K562 (cell line): ENCODE measurements around the gene SLC34A1. TPM values are rescaled to one million over a fixed set of nuclear protein-coding genes. Genes with fewer than 3 reads are reported as not detected.

Experiments used
- CBX1 ChIP-seq: sonication (generic); IDR thresholded peaks from 2 replicates; pipeline ENCODE4 v1.6.1; 2016; ENCODE audit warnings: antibody characterized with exemption, low read depth, mild to moderate bottlenecking
- CHD4 ChIP-seq: fragments of 200-600 bp; sonication (generic); IDR thresholded peaks from 3 replicates; pipeline ENCODE4 v1.6.1; 2012; ENCODE audit warnings: low read depth, mild to moderate bottlenecking, mixed read lengths, low read length, inconsistent platforms; ENCODE audit not compliant: insufficient read depth, insufficient replicate concordance, poor library complexity, severe bottlenecking
- CTBP1 ChIP-seq: fragments of 450-650 bp; IDR thresholded peaks from 2 replicates; pipeline ENCODE4 v1.6.1; 2016; ENCODE audit warnings: borderline replicate concordance
- HNRNPH1 ChIP-seq: fragments of 200-400 bp; formaldehyde crosslinking; optimal IDR thresholded peaks from 2 replicates; pipeline ENCODE3; 2017; ENCODE audit warnings: low read depth, mild to moderate bottlenecking, low read length, moderate library complexity
- NONO ChIP-seq, 2 experiments: fragments of 200-400 bp in 1 of 2; fragments of 450-650 bp in 1 of 2; formaldehyde crosslinking in 1 of 2; IDR thresholded peaks; 2 replicates each; pipeline ENCODE4 v1.6.1; 2017; ENCODE audit warnings: low read depth in 2 of 2, mild to moderate bottlenecking in 2 of 2, moderate library complexity in 2 of 2, low read length in 1 of 2
- PHB2 ChIP-seq: fragments of 450-650 bp; IDR thresholded peaks from 2 replicates; pipeline ENCODE4 v1.6.1; 2017; ENCODE audit warnings: low read depth
- POLR2AphosphoS2 ChIP-seq: IDR thresholded peaks from 2 replicates; pipeline ENCODE4 v1.6.1; 2012; ENCODE audit warnings: low read length, improper control_type of control experiment
- POU5F1 ChIP-seq: fragments of 150-350 bp; IDR thresholded peaks from 2 replicates; pipeline ENCODE4 v1.6.1; 2014; ENCODE audit warnings: borderline replicate concordance, low read length, low read depth, mild to moderate bottlenecking; ENCODE audit not compliant: partially characterized antibody
- PTTG1 ChIP-seq: fragments of 450-650 bp; IDR thresholded peaks from 2 replicates; pipeline ENCODE4 v1.6.1; 2016; ENCODE audit warnings: low read depth, mild to moderate bottlenecking, missing genetic modification characterization, missing compliant biosample characterization
- TCF3 ChIP-seq: sonication (generic); formaldehyde crosslinking; IDR thresholded peaks from 2 replicates; pipeline ENCODE4 v1.4.0; 2020; ENCODE audit warnings: mild to moderate bottlenecking, missing genetic modification reagents
- TCF7 ChIP-seq: sonication (generic); IDR thresholded peaks from 2 replicates; pipeline ENCODE4 v1.6.1; 2016; ENCODE audit warnings: antibody characterized with exemption, borderline replicate concordance
- TCFL5 ChIP-seq: fragments of 250-450 bp; sonication (Bioruptor Pico); conservative IDR thresholded peaks from 2 replicates; pipeline ENCODE4 v1.6.1; 2021; ENCODE audit warnings: mild to moderate bottlenecking, moderate library complexity, matching md5 sums
- TEAD2 ChIP-seq: fragments of 450-650 bp; IDR thresholded peaks from 2 replicates; pipeline ENCODE4 v1.6.1; 2016; ENCODE audit warnings: missing genetic modification characterization, control low read depth, missing compliant biosample characterization
- ZBTB11 ChIP-seq, 3 experiments: fragments of 200-800 bp in 1 of 3; fragments of 250-450 bp in 1 of 3; fragments of 450-650 bp in 1 of 3; sonication (Bioruptor Pico) in 1 of 3; sonication (Bioruptor generic) in 1 of 3; formaldehyde crosslinking in 1 of 3; IDR thresholded peaks; 2 replicates each; pipeline versions ENCODE4 v1.6.1 to v1.8.0; 2016 to 2022; ENCODE audit warnings: mild to moderate bottlenecking in 2 of 3, missing genetic modification characterization in 2 of 3, missing compliant biosample characterization in 1 of 3, moderate library complexity in 1 of 3
- ZBTB49 ChIP-seq: sonication (generic); formaldehyde crosslinking; IDR thresholded peaks from 2 replicates; pipeline ENCODE4 v1.8.0; 2022; ENCODE audit warnings: missing genetic modification reagents, mild to moderate bottlenecking, borderline replicate concordance
- ZKSCAN1 ChIP-seq: fragments of 150-350 bp; IDR thresholded peaks from 2 replicates; pipeline ENCODE4 v1.6.1; 2016; ENCODE audit warnings: low read depth, low read length
- ZNF324 ChIP-seq: fragments of 250-450 bp; sonication (Bioruptor Pico); IDR thresholded peaks from 2 replicates; pipeline ENCODE4 v1.4.0; 2020; ENCODE audit warnings: mild to moderate bottlenecking
- ZNF445 ChIP-seq: fragments of 250-450 bp; sonication (Bioruptor Pico); IDR thresholded peaks from 2 replicates; pipeline ENCODE4 v1.4.0; 2020; ENCODE audit warnings: low read depth, mild to moderate bottlenecking, moderate library complexity
- ZNF644 ChIP-seq: fragments of 200-800 bp; sonication (Bioruptor generic); IDR thresholded peaks from 2 replicates; pipeline ENCODE4 v1.6.1; 2016; ENCODE audit warnings: low read depth, missing genetic modification characterization, missing compliant biosample characterization
- polyA plus RNA-seq, 8 experiments: library from polyadenylated mRNA; depleted of rRNA in 4 of 8; stranded (reverse) in 5 of 8; unstranded in 3 of 8; fragments of >200 nt; fragmentation: Nextera tagmentation in 2 of 8; fragmentation: Illumina TruSeq in 1 of 8; extraction: Ambion mirVana in 2 of 8; extraction: Trizol in 1 of 8; gene quantifications; 2 replicates each; pipeline versions ENCODE4 v1.2.1 to v1.2.3, GENCODE V29; 2011 to 2014; ENCODE audit warnings: inconsistent platforms in 1 of 8, missing spikeins in 1 of 8
- total RNA-seq, 7 experiments: library from RNA; depleted of rRNA in 6 of 7; stranded (reverse); fragments of >200 nt in 6 of 7; fragmentation: Illumina TruSeq in 2 of 7; extraction: Trizol in 2 of 7; gene quantifications; 2 replicates each; pipeline versions ENCODE4 v1.2.1 to v1.2.3, GENCODE V29; 2011 to 2021; ENCODE audit warnings: low replicate concordance in 1 of 7
- TF ChIP-seq, protein P1 (sequence below): fragments of 250-450 bp; sonication (Bioruptor Pico); IDR thresholded peaks from 2 replicates; pipeline ENCODE4 v1.5.0; 2021; ENCODE audit warnings: mild to moderate bottlenecking, borderline replicate concordance

Gene SLC34A1
- total and polyA plus RNA-seq, 9 of the 15 experiments (the other 6 are each of a cell fraction or from before 2014, with no cell fraction given), result not detected

GRCh38 chr5:177426566-177427210, 42.5 kb downstream of the SLC34A1 start, which contains the start of gene GRK6 (continued):
- TF ChIP-seq, protein P1, sequence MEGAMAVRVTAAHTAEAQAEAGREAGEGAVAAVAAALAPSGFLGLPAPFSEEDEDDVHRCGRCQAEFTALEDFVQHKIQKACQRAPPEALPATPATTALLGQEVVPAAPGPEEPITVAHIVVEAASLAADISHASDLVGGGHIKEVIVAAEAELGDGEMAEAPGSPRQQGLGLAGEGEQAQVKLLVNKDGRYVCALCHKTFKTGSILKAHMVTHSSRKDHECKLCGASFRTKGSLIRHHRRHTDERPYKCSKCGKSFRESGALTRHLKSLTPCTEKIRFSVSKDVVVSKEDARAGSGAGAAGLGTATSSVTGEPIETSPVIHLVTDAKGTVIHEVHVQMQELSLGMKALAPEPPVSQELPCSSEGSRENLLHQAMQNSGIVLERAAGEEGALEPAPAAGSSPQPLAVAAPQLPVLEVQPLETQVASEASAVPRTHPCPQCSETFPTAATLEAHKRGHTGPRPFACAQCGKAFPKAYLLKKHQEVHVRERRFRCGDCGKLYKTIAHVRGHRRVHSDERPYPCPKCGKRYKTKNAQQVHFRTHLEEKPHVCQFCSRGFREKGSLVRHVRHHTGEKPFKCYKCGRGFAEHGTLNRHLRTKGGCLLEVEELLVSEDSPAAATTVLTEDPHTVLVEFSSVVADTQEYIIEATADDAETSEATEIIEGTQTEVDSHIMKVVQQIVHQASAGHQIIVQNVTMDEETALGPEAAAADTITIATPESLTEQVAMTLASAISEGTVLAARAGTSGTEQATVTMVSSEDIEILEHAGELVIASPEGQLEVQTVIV (CRISPR knock-in tag), result no peak
- TF ChIP-seq POU5F1, result no peak
- TF ChIP-seq ZKSCAN1, result no peak
- peak in 1 of 2 experiments; percentile 83 for TF ChIP-seq NONO (IDR thresholded peaks at IDR 0.05; ENCODE audit: low read depth in 2 of 2, low read length in 1 of 2)
- TF ChIP-seq ZBTB11 (CRISPR knock-in tag; IDR thresholded peaks at IDR 0.05), result peak in 1 of 3 experiments; percentile 67; a peak in 2 of 6 replicates
- no peak for TF ChIP-seq CHD4
- no peak for TF ChIP-seq HNRNPH1
- no peak for TF ChIP-seq TCFL5 (CRISPR knock-in tag)
- TF ChIP-seq ZNF324, result no peak
- no peak for TF ChIP-seq ZNF644
- TF ChIP-seq PTTG1 (tag), result no peak
- no peak for TF ChIP-seq TCF7
- no peak for TF ChIP-seq TCF3 (CRISPR knock-in tag)
- TF ChIP-seq POLR2AphosphoS2, result no peak
- no peak for TF ChIP-seq CBX1
- TF ChIP-seq CTBP1, result no peak
- TF ChIP-seq TEAD2 (tag), result no peak
- TF ChIP-seq ZNF445 (CRISPR knock-in tag), result no peak
- TF ChIP-seq PHB2, result no peak
- TF ChIP-seq ZBTB49 (CRISPR knock-in tag), result no peak
